ENCODE results near the gene ST3GAL2. TPM values are rescaled to one million over a fixed set of nuclear protein-coding genes. Genes with fewer than 3 reads are reported as not detected.

ST3GAL2 gene
- total RNA-seq, 2 experiments from 2014 or later: 44.6 to 61.0 TPM

DNA sequence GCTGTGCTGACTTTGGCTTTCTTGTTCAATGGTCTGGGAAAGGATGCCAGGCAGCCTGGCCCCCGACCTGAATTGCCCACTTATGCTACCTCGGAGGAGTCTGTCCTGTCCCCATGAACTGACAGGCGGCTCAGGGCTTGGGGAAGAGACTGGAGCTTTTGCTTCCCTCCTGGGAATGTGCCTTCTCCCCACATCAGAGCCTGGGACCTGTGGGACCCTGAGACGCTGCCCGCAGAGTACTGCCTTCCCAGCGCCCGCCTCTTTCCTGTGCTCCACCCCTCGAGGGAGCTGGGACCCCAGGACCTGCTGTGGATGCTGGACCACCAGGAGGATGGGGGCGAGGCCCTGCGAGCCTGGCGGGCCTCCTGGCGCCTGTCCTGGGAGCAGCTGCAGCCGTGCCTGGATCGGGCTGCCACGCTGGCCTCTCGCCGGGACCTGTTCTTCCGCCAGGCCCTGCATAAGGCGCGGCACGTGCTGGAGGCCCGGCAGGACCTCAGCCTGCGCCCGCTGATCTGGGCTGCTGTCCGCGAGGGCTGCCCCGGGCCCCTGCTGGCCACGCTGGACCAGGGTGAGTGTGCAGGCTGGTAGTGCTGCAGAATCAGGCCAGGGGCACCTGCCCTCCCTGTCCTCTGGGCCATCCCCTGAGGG lies 34.0 kb upstream of the ST3GAL2 start:
- Histone ChIP-seq H3K27ac (ENCODE audit: low read depth, low read length, poor library complexity, severe bottlenecking) (no peak overlapping the region), H3K36me3 (ENCODE audit: insufficient read depth, low read length) (peaks cover under 1% of the 10 kb centered on the region; the same call in 1 of the 2 replicates), H3K4me2 (ENCODE audit: low read length) (no peak overlapping the region), H3K4me1 (ENCODE audit: insufficient read depth, low read length, poor library complexity, severe bottlenecking) (no peaks in the 10 kb centered on the region), H2AFZ (ENCODE audit: low read length) (no peak overlapping the region), H3K79me2 (ENCODE audit: insufficient read depth, low read depth, low read length) (no peaks in the 10 kb centered on the region), H4K20me1 (ENCODE audit: insufficient read depth, low read length) (no peaks in the 10 kb centered on the region), H3K4me3 (ENCODE audit: low read depth, low read length, poor library complexity, severe bottlenecking) (no peak overlapping the region), H3K9me2 (ENCODE audit: insufficient read depth, low read length) (no peaks in the 10 kb centered on the region), H3K9me3 (ENCODE audit: low read length) (no peaks in the 10 kb centered on the region)
- no peak for DNase-seq (ENCODE audit: low spot score)
- intact Hi-C loops (cut with micrococcal nuclease; ENCODE audit: unreplicated experiment): loop anchor here (5.0 kb wide), 1 partner anchor 91 kb away; no protein-coding TSS in a partner anchor
- CTCF ChIA-PET (ENCODE audit: unreplicated experiment): no interaction called here
- no TSS peak for BruUV-seq (replicated peaks)
- TF ChIP-seq CTCF (conservative IDR thresholded peaks at IDR 0.05; ENCODE audit: low read length): no peak
- TF ChIP-seq EZH2phosphoT487 (IDR thresholded peaks at IDR 0.05; ENCODE audit: borderline replicate concordance, low read depth, low read length): no peak
- POLR2A ChIA-PET: no interaction called here

DNA sequence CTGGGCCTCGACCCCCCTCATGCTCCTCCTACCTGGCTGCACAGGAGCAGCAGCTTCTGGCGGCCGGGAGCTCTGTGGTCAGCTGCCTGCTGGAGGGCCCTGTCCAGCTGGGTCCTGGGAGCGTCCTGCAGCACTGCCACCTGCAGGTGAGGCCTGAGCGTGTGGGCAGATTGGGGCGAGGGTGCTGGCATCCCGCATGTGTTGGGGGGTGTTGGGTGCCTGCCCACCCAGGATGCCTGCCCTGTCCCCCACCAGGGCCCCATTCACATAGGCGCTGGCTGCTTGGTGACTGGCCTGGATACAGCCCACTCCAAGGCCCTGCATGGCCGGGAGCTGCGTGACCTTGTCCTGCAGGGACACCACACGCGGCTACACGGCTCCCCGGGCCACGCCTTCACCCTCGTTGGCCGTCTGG lies 32.0 kb upstream of the ST3GAL2 start:
- H3K4me2 ChIP-seq (ENCODE audit: low read length): no peak overlapping the region
- no peaks in the 10 kb centered on the region for H3K79me2 ChIP-seq (ENCODE audit: insufficient read depth, low read depth, low read length)
- H2AFZ ChIP-seq (ENCODE audit: low read length): no peak overlapping the region
- H3K36me3 ChIP-seq (ENCODE audit: insufficient read depth, low read length): no peaks in the 10 kb centered on the region
- no TSS peak for BruUV-seq (replicated peaks)
- DNase-seq (ENCODE audit: low spot score): no peak
- H3K4me1 ChIP-seq (ENCODE audit: insufficient read depth, low read length, poor library complexity, severe bottlenecking): no peaks in the 10 kb centered on the region
- TF ChIP-seq EZH2phosphoT487 (IDR thresholded peaks at IDR 0.05; ENCODE audit: borderline replicate concordance, low read depth, low read length) (no peak), CTCF (conservative IDR thresholded peaks at IDR 0.05; ENCODE audit: low read length) (0 out of 2 replicates have a peak, but pooled peaks have one; percentile 27)
- CTCF ChIA-PET (ENCODE audit: unreplicated experiment): no interaction called here
- no peaks in the 10 kb centered on the region for H3K9me2 ChIP-seq (ENCODE audit: insufficient read depth, low read length)
- H3K27ac ChIP-seq (ENCODE audit: low read depth, low read length, poor library complexity, severe bottlenecking): no peak overlapping the region
- intact Hi-C loops (cut with micrococcal nuclease; ENCODE audit: unreplicated experiment): loop anchor here (5.0 kb wide), 1 partner anchor 89 kb away; no protein-coding TSS in a partner anchor
- no peaks in the 10 kb centered on the region for H4K20me1 ChIP-seq (ENCODE audit: insufficient read depth, low read length)
- no peak overlapping the region for H3K4me3 ChIP-seq (ENCODE audit: low read depth, low read length, poor library complexity, severe bottlenecking)
- POLR2A ChIA-PET: no interaction called here
- H3K9me3 ChIP-seq (ENCODE audit: low read length): no peaks in the 10 kb centered on the region

GRCh38 chr16:70470141-70470926 lies 31.4 kb upstream of the ST3GAL2 start:
- intact Hi-C loops (cut with micrococcal nuclease; ENCODE audit: unreplicated experiment): loop anchor here (5.0 kb wide), 1 partner anchor 88 kb away; no protein-coding TSS in a partner anchor
- ChIA-PET POLR2A (no interaction called here), CTCF (ENCODE audit: unreplicated experiment) (no interaction called here)
- Histone ChIP-seq H3K79me2 (ENCODE audit: insufficient read depth, low read depth, low read length) (no peaks in the 10 kb centered on the region), H3K4me2 (ENCODE audit: low read length) (no peak overlapping the region), H2AFZ (ENCODE audit: low read length) (no peak overlapping the region), H4K20me1 (ENCODE audit: insufficient read depth, low read length) (no peaks in the 10 kb centered on the region), H3K9me2 (ENCODE audit: insufficient read depth, low read length) (no peaks in the 10 kb centered on the region), H3K9me3 (ENCODE audit: low read length) (no peaks in the 10 kb centered on the region), H3K4me3 (ENCODE audit: low read depth, low read length, poor library complexity, severe bottlenecking) (no peak overlapping the region), H3K27ac (ENCODE audit: low read depth, low read length, poor library complexity, severe bottlenecking) (no peak overlapping the region), H3K4me1 (ENCODE audit: insufficient read depth, low read length, poor library complexity, severe bottlenecking) (peaks cover under 1% of the 10 kb centered on the region), H3K36me3 (ENCODE audit: insufficient read depth, low read length) (no peaks in the 10 kb centered on the region)
- TF ChIP-seq EZH2phosphoT487 (IDR thresholded peaks at IDR 0.05; ENCODE audit: borderline replicate concordance, low read depth, low read length): no peak
- no peak for TF ChIP-seq CTCF (conservative IDR thresholded peaks at IDR 0.05; ENCODE audit: low read length)
- no TSS peak for BruUV-seq (replicated peaks)
- no peak for DNase-seq (ENCODE audit: low spot score)

All from OCI-LY7 (cell line).